ENCODE measurements around the gene KLF15. TPM values are rescaled to one million over a fixed set of nuclear protein-coding genes. Genes with fewer than 3 reads are reported as not detected.

KLF15 gene
- total RNA-seq = under 1 TPM; 0.11 to 0.22 TPM

GRCh38 chr3:126357295-126358037, at the start of gene KLF15:
Gene KLF15, minus strand, starts transcription at chr3:126357408. Its CDS starts 4,486 bp downstream, at chr3:126352922.
- Mint-ChIP-seq H3K4me3 (peak within 1 kb of the TSS; percentile 75), H3K27me3 (peaks cover 44% of the 10 kb centered on the region), H3K36me3 (no peaks in the 10 kb centered on the region), H3K4me1 (peaks cover 10% of the 10 kb centered on the region), H3K27ac (peak within 1 kb of the TSS; percentile 72), H3K9me3 (no peaks in the 10 kb centered on the region)
- ATAC-seq (ENCODE audit: low read depth) = peak; percentile 94
- peak; percentile 85 for DNase-seq
- POLR2A ChIA-PET = no interaction called here

GRCh38 chr3:126406389-126407296, 49.4 kb upstream of the KLF15 start:
- H3K27me3 Mint-ChIP-seq = peaks cover 12% of the 10 kb centered on the region
- no peak for DNase-seq
- no peak overlapping the region for H3K4me3 Mint-ChIP-seq
- POLR2A ChIA-PET = no interaction called here
- H3K9me3 Mint-ChIP-seq = no peaks in the 10 kb centered on the region
- no peaks in the 10 kb centered on the region for H3K36me3 Mint-ChIP-seq
- H3K4me1 Mint-ChIP-seq = no peaks in the 10 kb centered on the region
- no peak for ATAC-seq (ENCODE audit: low read depth)
- no peak overlapping the region for H3K27ac Mint-ChIP-seq

GRCh38 chr3:126402666-126403302, 45.6 kb upstream of the KLF15 start:
- no peaks in the 10 kb centered on the region for H3K4me1 Mint-ChIP-seq
- DNase-seq (no peak), ATAC-seq (ENCODE audit: low read depth) (no peak)
- H3K9me3 Mint-ChIP-seq = no peaks in the 10 kb centered on the region
- no peaks in the 10 kb centered on the region for H3K36me3 Mint-ChIP-seq
- H3K27me3 Mint-ChIP-seq = peaks cover 5% of the 10 kb centered on the region
- H3K27ac Mint-ChIP-seq = no peak overlapping the region
- POLR2A ChIA-PET = no interaction called here
- no peak overlapping the region for H3K4me3 Mint-ChIP-seq

GRCh38 chr3:126402178-126402577, 45.0 kb upstream of the KLF15 start:
- Mint-ChIP-seq H3K36me3 (no peaks in the 10 kb centered on the region), H3K4me1 (no peaks in the 10 kb centered on the region), H3K9me3 (no peaks in the 10 kb centered on the region), H3K27ac (no peak overlapping the region), H3K4me3 (no peak overlapping the region), H3K27me3 (peaks cover 5% of the 10 kb centered on the region)
- ATAC-seq (ENCODE audit: low read depth) (no peak), DNase-seq (no peak)
- POLR2A ChIA-PET = no interaction called here

- no peak overlapping the region for H3K4me3 Mint-ChIP-seq
- POLR2A ChIA-PET = no interaction called here
- no peak overlapping the region for H3K27ac Mint-ChIP-seq
- H3K27me3 Mint-ChIP-seq = peaks cover 5% of the 10 kb centered on the region
- no peaks in the 10 kb centered on the region for H3K9me3 Mint-ChIP-seq
- H3K36me3 Mint-ChIP-seq = no peaks in the 10 kb centered on the region
- no peaks in the 10 kb centered on the region for H3K4me1 Mint-ChIP-seq
- DNase-seq (no peak), ATAC-seq (ENCODE audit: low read depth) (no peak)
Measured at GRCh38 chr3:126401611-126402160, 44.5 kb upstream of the KLF15 start.

GRCh38 chr3:126399756-126400155, 42.5 kb upstream of the KLF15 start:
- H3K36me3 Mint-ChIP-seq = no peaks in the 10 kb centered on the region
- H3K27me3 Mint-ChIP-seq = peaks cover 11% of the 10 kb centered on the region
- H3K27ac Mint-ChIP-seq = no peak overlapping the region
- no peak for DNase-seq
- no peak for ATAC-seq (ENCODE audit: low read depth)
- H3K4me3 Mint-ChIP-seq = no peak overlapping the region
- no peaks in the 10 kb centered on the region for H3K9me3 Mint-ChIP-seq
- no peaks in the 10 kb centered on the region for H3K4me1 Mint-ChIP-seq
- POLR2A ChIA-PET = no interaction called here

- no peak for ATAC-seq (ENCODE audit: low read depth)
Measured at GRCh38 chr3:126399351-126399735, 42.1 kb upstream of the KLF15 start.

GRCh38 chr3:126398423-126399350, 41.5 kb upstream of the KLF15 start:
- Mint-ChIP-seq H3K27ac (no peak overlapping the region), H3K36me3 (no peaks in the 10 kb centered on the region), H3K27me3 (peaks cover 19% of the 10 kb centered on the region), H3K4me3 (no peak overlapping the region), H3K9me3 (no peaks in the 10 kb centered on the region), H3K4me1 (no peaks in the 10 kb centered on the region)
- POLR2A ChIA-PET = no interaction called here
- no peak for DNase-seq
- ATAC-seq (ENCODE audit: low read depth) = no peak

More at GRCh38 chr3:126399351-126399735, 42.1 kb upstream of the KLF15 start:
- POLR2A ChIA-PET = no interaction called here
- no peak for DNase-seq
- H3K36me3 Mint-ChIP-seq = no peaks in the 10 kb centered on the region
- H3K27me3 Mint-ChIP-seq = peaks cover 13% of the 10 kb centered on the region
- no peak overlapping the region for H3K27ac Mint-ChIP-seq
- no peaks in the 10 kb centered on the region for H3K9me3 Mint-ChIP-seq
- no peaks in the 10 kb centered on the region for H3K4me1 Mint-ChIP-seq
- no peak overlapping the region for H3K4me3 Mint-ChIP-seq

- no peak for ATAC-seq (ENCODE audit: low read depth)
- H3K36me3 Mint-ChIP-seq = no peaks in the 10 kb centered on the region
- POLR2A ChIA-PET = no interaction called here
- DNase-seq = no peak
- no peaks in the 10 kb centered on the region for H3K9me3 Mint-ChIP-seq
- H3K27me3 Mint-ChIP-seq = peaks cover 28% of the 10 kb centered on the region
- no peak overlapping the region for H3K4me3 Mint-ChIP-seq
- H3K4me1 Mint-ChIP-seq = no peaks in the 10 kb centered on the region
- no peak overlapping the region for H3K27ac Mint-ChIP-seq
Measured at GRCh38 chr3:126397610-126398422, 40.6 kb upstream of the KLF15 start.

- Mint-ChIP-seq H3K36me3 (no peaks in the 10 kb centered on the region), H3K27me3 (peaks cover 35% of the 10 kb centered on the region), H3K4me3 (no peak overlapping the region), H3K9me3 (no peaks in the 10 kb centered on the region), H3K4me1 (no peaks in the 10 kb centered on the region), H3K27ac (no peak overlapping the region)
- no peak for ATAC-seq (ENCODE audit: low read depth)
- DNase-seq = no peak
- POLR2A ChIA-PET = no interaction called here
Measured at GRCh38 chr3:126396536-126396935, 39.3 kb upstream of the KLF15 start.

- DNase-seq (no peak), ATAC-seq (ENCODE audit: low read depth) (no peak)
- Mint-ChIP-seq H3K36me3 (no peaks in the 10 kb centered on the region), H3K27ac (no peak overlapping the region), H3K9me3 (no peaks in the 10 kb centered on the region), H3K4me3 (no peak overlapping the region), H3K4me1 (peaks cover 1% of the 10 kb centered on the region), H3K27me3 (peaks cover 37% of the 10 kb centered on the region)
- POLR2A ChIA-PET = no interaction called here
Measured at GRCh38 chr3:126395846-126396513, 38.8 kb upstream of the KLF15 start.

GRCh38 chr3:126394977-126395321, 37.7 kb upstream of the KLF15 start:
- H3K27me3 Mint-ChIP-seq = peaks cover 41% of the 10 kb centered on the region
- POLR2A ChIA-PET = no interaction called here
- no peak overlapping the region for H3K27ac Mint-ChIP-seq
- ATAC-seq (ENCODE audit: low read depth) (no peak), DNase-seq (no peak)
- peaks cover 5% of the 10 kb centered on the region for H3K4me1 Mint-ChIP-seq
- no peak overlapping the region for H3K4me3 Mint-ChIP-seq
- H3K36me3 Mint-ChIP-seq = no peaks in the 10 kb centered on the region
- no peaks in the 10 kb centered on the region for H3K9me3 Mint-ChIP-seq
